H9 (cell line): ENCODE results near the gene ARVCF. TPM values are rescaled to one million over a fixed set of nuclear protein-coding genes. Genes with fewer than 3 reads are reported as not detected.
A peak's percentile ranks its signal among the peaks of the same experiment; 100 is the strongest.

Experiments used
- DNase-seq: peaks from one replicate; pipeline ENCODE4 v3.0.0-alpha.2; 2017
- H2AFZ ChIP-seq: one replicate; pipeline ENCODE4 v1.6.1; 2013; ENCODE audit warnings: mild to moderate bottlenecking, low read length, control low read depth, moderate library complexity
- H2AK5ac ChIP-seq: 2 replicates; pipeline ENCODE4 v1.6.1; 2013; ENCODE audit warnings: low read length, control low read depth, mixed read lengths; ENCODE audit not compliant: insufficient read length
- H2BK120ac ChIP-seq: one replicate; pipeline ENCODE4 v1.6.1; 2013; ENCODE audit warnings: low read depth, mild to moderate bottlenecking, low read length, control low read depth, inconsistent platforms; ENCODE audit not compliant: poor library complexity, severe bottlenecking
- H2BK12ac ChIP-seq: 2 replicates; pipeline ENCODE4 v1.6.1; 2013; ENCODE audit warnings: low read length, control low read depth, mixed read lengths, low read depth; ENCODE audit not compliant: insufficient read length
- H2BK15ac ChIP-seq: 2 replicates; pipeline ENCODE4 v1.6.1; 2013; ENCODE audit warnings: low read depth, low read length, control low read depth
- H2BK20ac ChIP-seq: one replicate; pipeline ENCODE4 v1.6.1; 2013; ENCODE audit warnings: low read depth, mild to moderate bottlenecking, low read length, control low read depth, inconsistent platforms; ENCODE audit not compliant: poor library complexity, severe bottlenecking
- H2BK5ac ChIP-seq: 2 replicates; pipeline ENCODE4 v1.6.1; 2013; ENCODE audit warnings: low read length, control low read depth, mixed read lengths; ENCODE audit not compliant: insufficient read length
- H3K14ac ChIP-seq: 2 replicates; pipeline ENCODE4 v1.6.1; 2013; ENCODE audit warnings: low read length, control low read depth; ENCODE audit not compliant: insufficient read depth
- H3K18ac ChIP-seq: 2 replicates; pipeline ENCODE4 v1.6.1; 2013; ENCODE audit warnings: low read depth, mild to moderate bottlenecking, mixed read lengths, low read length, control low read depth; ENCODE audit not compliant: insufficient read length
- H3K23ac ChIP-seq: 2 replicates; pipeline ENCODE4 v1.6.1; 2013; ENCODE audit warnings: low read length, control low read depth, mixed read lengths, low read depth; ENCODE audit not compliant: insufficient read length
- H3K23me2 ChIP-seq: 2 replicates; pipeline ENCODE4 v1.6.1; 2013; ENCODE audit warnings: low read depth, mild to moderate bottlenecking, mixed read lengths, low read length, control low read depth; ENCODE audit not compliant: insufficient read length, poor library complexity, severe bottlenecking
- H3K27ac ChIP-seq: 2 replicates; pipeline ENCODE4 v1.5.1; 2013; ENCODE audit warnings: low read length, control low read depth, mixed read lengths, low read depth; ENCODE audit not compliant: insufficient read length
- H3K27me3 ChIP-seq: 2 replicates; pipeline ENCODE4 v1.6.1; 2013; ENCODE audit warnings: low read length, control low read depth, inconsistent platforms; ENCODE audit not compliant: insufficient read depth
- H3K4ac ChIP-seq: 2 replicates; pipeline ENCODE4 v1.6.1; 2013; ENCODE audit warnings: low read depth, mild to moderate bottlenecking, control low read depth, inconsistent platforms, low read length, moderate library complexity
- H3K4me1 ChIP-seq: 2 replicates; pipeline ENCODE4 v1.6.1; 2013; ENCODE audit warnings: low read length, control low read depth, inconsistent platforms; ENCODE audit not compliant: insufficient read depth
- H3K4me2 ChIP-seq: 2 replicates; pipeline ENCODE4 v1.6.1; 2013; ENCODE audit warnings: low read length, control low read depth, mixed read lengths; ENCODE audit not compliant: insufficient read length, insufficient read depth
- H3K56ac ChIP-seq: 2 replicates; pipeline ENCODE4 v1.6.1; 2013; ENCODE audit warnings: low read depth, mild to moderate bottlenecking, mixed read lengths, low read length, control low read depth; ENCODE audit not compliant: insufficient read length
- H3K79me1 ChIP-seq: 2 replicates; pipeline ENCODE4 v1.6.1; 2013; ENCODE audit warnings: low read depth, mild to moderate bottlenecking, moderate library complexity, low read length, control low read depth, inconsistent platforms; ENCODE audit not compliant: insufficient read depth, poor library complexity, severe bottlenecking
- H3K79me2 ChIP-seq: 2 replicates; pipeline ENCODE4 v1.6.1; 2013; ENCODE audit warnings: low read length, control low read depth, inconsistent platforms; ENCODE audit not compliant: insufficient read depth
- H3K9ac ChIP-seq: 2 replicates; pipeline ENCODE4 v1.6.1; 2013; ENCODE audit warnings: low read length, control low read depth, mixed read lengths; ENCODE audit not compliant: insufficient read length; ENCODE audit errors: extremely low read depth
- H3K9me3 ChIP-seq: one replicate; pipeline ENCODE4 v1.6.1; 2013; ENCODE audit warnings: low read depth, low read length, inconsistent platforms; ENCODE audit not compliant: control insufficient read depth
- H3T11ph ChIP-seq: one replicate; pipeline ENCODE4 v1.6.1; 2013; ENCODE audit warnings: mild to moderate bottlenecking, low read length, control low read depth, inconsistent platforms
- H4K20me1 ChIP-seq: one replicate; pipeline ENCODE4 v1.6.1; 2013; ENCODE audit not compliant: control insufficient read depth, insufficient read length, insufficient read depth
- H4K5ac ChIP-seq: 2 replicates; pipeline ENCODE4 v1.6.1; 2013; ENCODE audit warnings: low read depth, mild to moderate bottlenecking, mixed read lengths, low read length, control low read depth; ENCODE audit not compliant: insufficient read length
- H4K8ac ChIP-seq: replicated peaks from 2 replicates; pipeline ENCODE4 v1.6.1; 2013; ENCODE audit warnings: low read length, control low read depth, mixed read lengths, low read depth; ENCODE audit not compliant: insufficient read length
- H4K91ac ChIP-seq: 2 replicates; pipeline ENCODE4 v1.6.1; 2013; ENCODE audit warnings: low read depth, mild to moderate bottlenecking, moderate library complexity, mixed read lengths, low read length, control low read depth; ENCODE audit not compliant: insufficient read length
- H3K27ac Mint-ChIP-seq, 3 experiments: 2 replicates in 2 of 3; 3 replicates in 1 of 3; pipeline ENCODE4 v1.8.0; 2020 to 2021; ENCODE audit warnings: mixed read lengths in 3 of 3, mild to moderate bottlenecking in 1 of 3, moderate library complexity in 1 of 3
- H3K27me3 Mint-ChIP-seq: 2 replicates; pipeline ENCODE4 v1.8.0; 2021; ENCODE audit warnings: low read depth, mild to moderate bottlenecking, moderate library complexity, mixed read lengths
- H3K36me3 Mint-ChIP-seq, 3 experiments: 2 replicates in 2 of 3; 3 replicates in 1 of 3; pipeline ENCODE4 v1.8.0; 2020 to 2021; ENCODE audit warnings: low read depth in 3 of 3, mixed read lengths in 3 of 3; ENCODE audit not compliant: insufficient read depth in 1 of 3
- H3K4me1 Mint-ChIP-seq, 2 experiments: 2 replicates each; pipeline ENCODE4 v1.8.0; 2020; ENCODE audit warnings: mixed read lengths in 2 of 2
- H3K4me3 Mint-ChIP-seq, 2 experiments: 2 replicates in 1 of 2; 3 replicates in 1 of 2; pipeline ENCODE4 v1.8.0; 2020 to 2021; ENCODE audit warnings: mild to moderate bottlenecking in 2 of 2, mixed read lengths in 2 of 2, moderate library complexity in 1 of 2
- H3K9me3 Mint-ChIP-seq, 2 experiments: 2 replicates in 1 of 2; 3 replicates in 1 of 2; pipeline ENCODE4 v1.8.0; 2020; ENCODE audit warnings: mild to moderate bottlenecking in 2 of 2, mixed read lengths in 2 of 2, moderate library complexity in 1 of 2
- WGBS: extraction: QIAGEN DNeasy Blood & Tissue Kit; methylation state at CpG from one replicate; pipeline ENCODE4 v1.1.7; 2013; ENCODE audit warnings: missing lambda C conversion rate, low lambda C conversion rate, mixed read lengths; ENCODE audit not compliant: insufficient read length; ENCODE audit errors: extremely low coverage; 5-methylcytosine and 5-hydroxymethylcytosine counted together
- total RNA-seq: library from RNA; stranded (reverse); gene quantifications from 2 replicates; pipeline ENCODE4 v1.2.1, GENCODE V29; 2021
- TF ChIP-seq, protein P1 (sequence below): fragments of 200-600 bp; sonication (generic); conservative IDR thresholded peaks from 3 replicates; pipeline ENCODE4 v1.8.0; 2021; ENCODE audit warnings: antibody characterized with exemption, mild to moderate bottlenecking

The ARVCF gene
- total RNA-seq, 1 experiment from 2014 or later: 40.7 TPM

DNA sequence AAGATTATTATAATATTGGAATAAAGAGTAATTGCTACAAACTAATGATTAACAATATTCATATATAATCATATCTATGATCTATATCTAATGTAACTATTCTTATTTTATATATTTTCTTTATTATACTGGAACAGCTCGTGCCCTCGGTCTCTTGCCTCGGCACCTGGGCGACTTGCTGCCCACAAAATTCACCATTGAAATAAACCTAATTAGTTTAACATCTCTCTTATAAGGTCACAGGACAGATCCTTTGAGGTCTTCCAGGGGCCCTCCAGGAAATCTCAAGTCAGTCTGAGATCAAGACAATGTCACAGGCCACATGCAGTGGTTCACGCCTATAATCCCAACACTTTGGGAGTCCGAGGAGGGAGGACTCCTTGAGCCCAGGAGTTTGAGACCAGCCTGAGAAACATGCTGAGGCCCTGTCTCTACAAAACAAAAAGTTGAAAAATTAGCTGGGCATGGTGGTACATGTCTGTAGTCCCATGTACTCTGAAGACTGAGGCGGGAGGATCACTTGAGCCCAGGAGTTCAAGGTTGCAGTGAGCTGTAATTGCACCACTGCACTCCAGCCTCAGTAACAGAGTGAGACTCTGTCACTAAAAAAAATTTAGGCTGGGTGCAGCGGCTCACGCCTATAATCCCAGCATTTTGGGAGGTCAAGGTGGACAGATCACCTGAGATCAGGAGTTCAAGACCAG lies 68.4 kb downstream of the ARVCF start:
- no peak overlapping the region for H4K5ac ChIP-seq
- no peak overlapping the region for H2BK5ac ChIP-seq
- WGBS: no CpG with 5 or more reads among the region's 9 CpGs
- DNase-seq: no peak
- Mint-ChIP-seq H3K27me3 (no peaks in the 10 kb centered on the region), H3K4me1 (peaks cover 11 to 19% of the 10 kb centered on the region in 2 experiments), H3K9me3 (no peaks in the 10 kb centered on the region), H3K27ac (no peak overlapping the region), H3K4me3 (no peak overlapping the region), H3K36me3 (peaks cover 1 to 15% (median 14%) of the 10 kb centered on the region in 3 experiments; a peak in 5 of 7 replicates)
- H2BK15ac ChIP-seq: no peak overlapping the region
- no peak overlapping the region for H4K91ac ChIP-seq
- no peak overlapping the region for H3K4me2 ChIP-seq
- no peaks in the 10 kb centered on the region for H4K20me1 ChIP-seq
- H3K23ac ChIP-seq: no peak overlapping the region
- no peak overlapping the region for H2AK5ac ChIP-seq
- TF ChIP-seq, protein P1, sequence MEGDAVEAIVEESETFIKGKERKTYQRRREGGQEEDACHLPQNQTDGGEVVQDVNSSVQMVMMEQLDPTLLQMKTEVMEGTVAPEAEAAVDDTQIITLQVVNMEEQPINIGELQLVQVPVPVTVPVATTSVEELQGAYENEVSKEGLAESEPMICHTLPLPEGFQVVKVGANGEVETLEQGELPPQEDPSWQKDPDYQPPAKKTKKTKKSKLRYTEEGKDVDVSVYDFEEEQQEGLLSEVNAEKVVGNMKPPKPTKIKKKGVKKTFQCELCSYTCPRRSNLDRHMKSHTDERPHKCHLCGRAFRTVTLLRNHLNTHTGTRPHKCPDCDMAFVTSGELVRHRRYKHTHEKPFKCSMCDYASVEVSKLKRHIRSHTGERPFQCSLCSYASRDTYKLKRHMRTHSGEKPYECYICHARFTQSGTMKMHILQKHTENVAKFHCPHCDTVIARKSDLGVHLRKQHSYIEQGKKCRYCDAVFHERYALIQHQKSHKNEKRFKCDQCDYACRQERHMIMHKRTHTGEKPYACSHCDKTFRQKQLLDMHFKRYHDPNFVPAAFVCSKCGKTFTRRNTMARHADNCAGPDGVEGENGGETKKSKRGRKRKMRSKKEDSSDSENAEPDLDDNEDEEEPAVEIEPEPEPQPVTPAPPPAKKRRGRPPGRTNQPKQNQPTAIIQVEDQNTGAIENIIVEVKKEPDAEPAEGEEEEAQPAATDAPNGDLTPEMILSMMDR: peak; percentile 17; the same call in 1 of the 3 replicates
- no peak overlapping the region for H3K27ac ChIP-seq
- no peaks in the 10 kb centered on the region for H3K23me2 ChIP-seq
- H3K9me3 ChIP-seq: no peaks in the 10 kb centered on the region
- no peaks in the 10 kb centered on the region for H3K27me3 ChIP-seq
- H3K9ac ChIP-seq: no peak overlapping the region
- no peak overlapping the region for H3K14ac ChIP-seq
- no peaks in the 10 kb centered on the region for H3K79me2 ChIP-seq
- no peak overlapping the region for H3K4ac ChIP-seq
- no peak overlapping the region for H3K18ac ChIP-seq
- no peak overlapping the region for H2AFZ ChIP-seq
- no peak overlapping the region for H3T11ph ChIP-seq
- H4K8ac ChIP-seq: no peak overlapping the region
- no peak overlapping the region for H3K56ac ChIP-seq
- H2BK120ac ChIP-seq: no peak overlapping the region
- H2BK12ac ChIP-seq: no peak overlapping the region
- H3K4me1 ChIP-seq: no peaks in the 10 kb centered on the region; the same call in 1 of the 2 replicates
- H3K79me1 ChIP-seq: no peaks in the 10 kb centered on the region
- no peak overlapping the region for H2BK20ac ChIP-seq
